HG02588 (cell line): ENCODE data around the gene TEX22.

Experiments
- ATAC-seq: cut with Tn5 transposase; IDR thresholded peaks from one replicate; pipeline ENCODE4 v1.9.1; 2021; ENCODE audit warnings: mild to moderate bottlenecking, moderate library complexity; ENCODE audit not compliant: unreplicated experiment

The TEX22 gene

GRCh38 chr14:105452963-105453362 is 54.6 kb downstream of the TEX22 start:
- no peak for ATAC-seq

DNA sequence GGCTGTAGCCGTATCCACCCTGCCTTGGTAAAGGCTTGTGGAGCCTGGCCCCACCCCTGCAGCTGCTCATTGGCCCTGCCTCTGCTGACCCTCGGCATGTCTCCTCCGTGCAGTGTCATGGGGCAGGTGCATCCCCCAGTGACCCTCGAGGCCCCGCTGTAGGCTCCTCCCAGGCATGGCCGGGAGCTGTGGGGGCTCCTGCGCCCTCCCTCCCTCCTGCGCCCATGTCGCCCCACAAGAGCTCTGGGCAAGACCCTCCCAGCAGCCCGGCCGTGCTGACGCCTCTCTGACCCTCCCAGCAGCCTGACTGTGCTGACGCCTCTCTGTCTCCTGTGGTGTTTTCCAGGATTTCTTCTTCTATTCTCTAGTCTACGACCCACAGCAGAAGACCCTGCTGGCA is 55.5 kb downstream of the TEX22 start:
- no peak for ATAC-seq

GRCh38 chr14:105455086-105455640 is 56.8 kb downstream of the TEX22 start:
- no peak for ATAC-seq

DNA sequence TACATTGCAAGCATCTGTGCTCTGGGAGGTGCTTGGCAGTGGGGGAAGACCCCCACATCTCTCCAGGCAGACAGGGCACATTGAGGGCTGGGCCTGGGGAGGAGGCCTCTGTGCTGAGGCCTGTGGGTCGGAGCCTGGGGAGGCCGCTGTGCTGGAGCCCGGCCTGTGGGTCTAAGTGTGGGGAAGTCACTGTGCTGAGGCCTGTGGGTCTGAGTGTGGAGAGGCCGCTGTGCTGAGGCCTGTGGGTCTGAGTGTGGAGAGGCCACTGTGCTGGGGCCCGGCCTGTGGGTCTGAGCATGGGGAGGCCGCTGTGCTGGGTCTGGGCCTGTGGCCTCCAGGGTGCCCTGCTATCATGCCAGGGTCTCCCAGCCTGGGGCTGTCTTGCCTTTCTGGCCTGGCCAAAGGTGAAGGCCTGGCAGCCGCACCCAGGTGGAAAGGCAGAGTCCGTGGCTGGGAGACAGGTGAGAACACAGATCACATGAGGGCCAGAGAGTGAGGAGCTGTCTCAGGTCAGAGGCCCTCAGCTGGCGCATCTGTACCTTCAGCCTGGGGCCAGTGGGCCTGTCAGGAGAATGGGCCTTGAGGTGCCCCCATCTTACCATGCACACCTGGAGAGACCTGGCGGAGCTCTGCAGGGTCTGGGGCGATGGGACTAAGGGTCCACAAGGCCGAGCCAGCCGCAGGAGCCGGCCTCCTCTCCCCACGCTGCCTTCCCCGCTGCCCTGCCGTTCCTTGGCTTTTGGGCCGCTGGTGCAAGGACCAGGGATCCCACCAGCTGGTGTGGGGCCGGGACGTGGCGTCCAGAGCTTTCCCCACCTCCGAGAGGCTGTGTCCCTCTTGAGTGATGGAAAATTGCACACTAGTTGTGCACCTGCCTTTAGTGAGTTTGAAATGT is 57.7 kb downstream of the TEX22 start:
- ATAC-seq = no peak

- no peak for ATAC-seq
Measured at GRCh38 chr14:105456736-105457617, 58.6 kb downstream of the TEX22 start.

DNA sequence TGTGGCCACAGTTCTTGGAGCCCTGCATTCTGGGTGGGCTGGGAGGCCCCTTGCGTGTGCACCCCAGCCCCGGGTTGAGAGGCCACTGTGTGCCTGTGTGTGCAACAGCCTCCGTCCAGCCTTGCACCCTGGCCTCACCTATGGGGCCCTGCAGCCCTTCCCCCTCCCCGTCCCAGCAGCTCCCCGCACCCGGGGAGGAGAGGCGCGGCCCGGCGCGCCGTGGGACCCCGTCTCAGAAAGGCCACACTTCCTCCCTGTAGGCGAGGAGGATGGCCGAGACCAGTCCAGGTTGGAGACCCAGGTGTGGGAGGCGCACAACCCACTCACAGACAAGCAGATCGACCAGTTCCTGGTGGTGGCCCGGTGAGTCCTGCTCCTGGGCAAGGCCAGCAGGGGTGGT is 59.7 kb downstream of the TEX22 start:
- no peak for ATAC-seq

GRCh38 chr14:105458571-105458970 is 60.2 kb downstream of the TEX22 start:
- ATAC-seq = no peak

- ATAC-seq = no peak
Measured at GRCh38 chr14:105460116-105460515, 61.8 kb downstream of the TEX22 start.

- no peak for ATAC-seq
Measured at GRCh38 chr14:105460616-105461015, 62.3 kb downstream of the TEX22 start.

DNA sequence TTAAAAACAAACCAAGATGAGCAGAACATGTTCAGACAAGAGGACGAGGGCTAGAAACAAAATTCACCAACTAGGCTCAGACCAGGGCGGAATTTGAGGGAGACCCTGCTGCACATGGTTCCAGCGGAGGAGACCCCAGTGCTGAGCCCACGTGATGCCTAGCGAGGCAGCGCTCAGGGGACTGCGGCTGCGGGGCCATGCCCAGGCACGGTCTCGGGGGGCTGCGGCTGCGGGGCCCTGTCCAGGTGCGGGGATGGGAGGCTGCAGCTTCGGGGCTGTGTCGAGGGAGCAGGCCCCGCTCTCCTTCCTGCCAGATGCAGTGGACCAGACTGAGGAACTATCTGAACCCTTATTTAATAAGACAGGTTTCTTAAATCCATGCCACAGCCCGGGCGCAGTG is 63.6 kb downstream of the TEX22 start:
- ATAC-seq = no peak
